HG03025 (cell line): ENCODE results near the gene CLDN16.

Source experiments
- ATAC-seq: cut with Tn5 transposase; IDR thresholded peaks from one replicate; pipeline ENCODE4 v1.9.1; 2021; ENCODE audit warnings: mild to moderate bottlenecking, moderate library complexity; ENCODE audit not compliant: unreplicated experiment, low FRiP score

CLDN16 gene, protein sequence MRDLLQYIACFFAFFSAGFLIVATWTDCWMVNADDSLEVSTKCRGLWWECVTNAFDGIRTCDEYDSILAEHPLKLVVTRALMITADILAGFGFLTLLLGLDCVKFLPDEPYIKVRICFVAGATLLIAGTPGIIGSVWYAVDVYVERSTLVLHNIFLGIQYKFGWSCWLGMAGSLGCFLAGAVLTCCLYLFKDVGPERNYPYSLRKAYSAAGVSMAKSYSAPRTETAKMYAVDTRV

GRCh38 chr3:190387578-190388213, at the start of gene CLDN16:
CLDN16 (plus strand) TSS chr3:190388163; CDS start chr3:190388330, 167 bp downstream.
- no peak for ATAC-seq

DNA sequence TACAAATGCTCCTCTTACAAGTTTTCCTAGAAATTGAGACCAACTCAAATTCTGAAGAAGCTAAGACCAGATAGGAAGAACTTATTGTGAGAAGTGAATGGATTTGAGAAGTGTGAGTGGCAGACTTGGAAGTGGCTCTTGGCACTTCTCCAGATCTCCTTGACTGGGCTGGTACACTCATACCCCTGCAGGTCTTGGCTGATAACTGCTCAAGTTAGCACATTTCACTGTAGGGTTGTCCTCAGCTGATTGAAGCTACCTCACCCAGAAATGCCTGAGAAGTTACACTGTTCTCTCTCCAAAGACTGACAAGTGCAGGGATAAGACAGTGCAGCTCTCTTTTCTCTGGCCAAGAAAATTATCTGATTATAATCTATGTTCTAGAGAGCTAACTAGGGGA, 49.2 kb upstream of the CLDN16 start:
- ATAC-seq, result no peak

DNA sequence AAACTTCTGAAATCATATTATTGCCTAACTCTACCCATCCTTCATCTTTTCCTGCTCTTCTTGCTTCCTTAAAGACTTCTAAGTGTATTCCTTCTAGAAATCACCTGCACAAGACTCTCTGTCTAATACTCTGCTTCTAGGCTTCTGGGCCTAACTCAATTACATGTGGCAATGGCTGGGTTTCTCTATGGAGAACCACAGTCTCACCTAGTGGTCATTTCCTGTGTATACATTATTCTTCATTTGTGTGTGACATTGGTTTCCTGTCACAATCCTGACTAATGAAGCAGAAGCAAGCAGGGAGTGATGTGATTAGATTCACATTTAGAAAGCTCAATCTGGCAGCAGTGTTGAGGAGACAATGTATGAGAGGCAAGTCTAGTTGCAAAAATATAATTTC, 48.8 kb upstream of the CLDN16 start:
- ATAC-seq, result no peak

DNA sequence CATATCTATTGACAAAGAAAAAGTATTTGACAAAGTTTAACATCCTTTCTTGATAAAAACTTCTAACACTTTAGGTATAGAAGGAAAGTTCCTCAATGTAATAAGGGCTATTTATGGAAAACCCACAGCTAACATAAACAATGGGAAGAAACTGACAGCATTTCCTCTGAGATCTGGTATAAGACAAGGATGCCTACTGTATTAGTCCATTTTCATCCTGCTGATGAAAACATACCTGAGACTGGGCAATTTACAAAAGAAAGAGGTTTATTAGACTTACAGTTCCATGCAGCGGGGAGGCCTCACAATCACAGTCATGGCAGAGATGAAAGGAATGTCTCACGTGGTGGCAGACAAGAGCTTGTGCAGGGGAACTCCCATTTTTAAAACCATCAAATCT, 47.9 kb upstream of the CLDN16 start:
- no peak for ATAC-seq

- ATAC-seq, result no peak
Observed at GRCh38 chr3:190345027-190345821, 42.7 kb upstream of the CLDN16 start.

DNA sequence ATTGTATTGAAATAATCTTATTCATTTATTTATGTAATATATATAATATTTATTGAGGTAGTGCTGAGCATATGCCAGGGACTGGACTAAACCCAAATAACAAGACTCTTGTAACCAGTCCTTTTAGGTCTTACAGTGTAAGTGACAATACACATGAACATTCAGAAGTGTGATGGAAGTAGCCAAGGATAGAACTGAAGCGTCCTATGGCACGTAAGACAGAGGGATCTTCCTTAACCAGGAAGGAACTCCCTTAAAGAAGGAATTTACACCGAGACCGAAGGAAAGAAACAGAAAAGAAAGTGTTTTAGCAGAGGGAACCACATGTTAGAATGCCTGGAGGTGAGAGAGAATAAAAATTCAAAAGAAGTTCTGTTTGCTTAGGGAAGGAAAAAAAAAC, 42.1 kb upstream of the CLDN16 start:
- ATAC-seq, result no peak

- no peak for ATAC-seq
Observed at GRCh38 chr3:190346541-190346940, 41.4 kb upstream of the CLDN16 start.

DNA sequence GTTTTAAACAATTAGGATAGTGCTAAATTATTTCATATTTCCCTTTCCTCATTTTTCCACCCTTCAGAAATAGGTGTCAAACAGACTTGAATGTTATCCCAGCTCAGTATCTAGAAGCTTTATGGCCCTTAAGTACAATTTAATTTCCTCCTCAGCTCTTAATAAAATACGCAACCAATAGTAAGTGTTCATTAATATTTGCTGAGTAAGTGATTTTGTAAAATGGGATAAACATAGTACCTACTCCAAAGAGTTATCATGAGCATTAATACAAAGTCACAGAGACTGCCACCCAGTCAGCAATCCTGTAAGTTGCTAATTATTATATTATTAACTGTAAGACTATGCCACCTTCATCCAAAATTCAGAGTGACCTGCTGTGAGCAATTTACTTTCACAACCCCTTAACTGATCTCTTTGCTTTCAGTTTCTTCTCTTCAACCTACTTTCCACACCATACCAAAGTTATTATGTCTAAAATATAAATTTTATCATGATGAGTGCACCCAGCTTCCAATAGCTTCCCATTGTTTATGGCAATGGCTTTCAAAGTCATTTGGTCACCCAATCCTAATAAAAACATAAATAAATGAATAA, 35.0 kb upstream of the CLDN16 start:
- no peak for ATAC-seq

DNA sequence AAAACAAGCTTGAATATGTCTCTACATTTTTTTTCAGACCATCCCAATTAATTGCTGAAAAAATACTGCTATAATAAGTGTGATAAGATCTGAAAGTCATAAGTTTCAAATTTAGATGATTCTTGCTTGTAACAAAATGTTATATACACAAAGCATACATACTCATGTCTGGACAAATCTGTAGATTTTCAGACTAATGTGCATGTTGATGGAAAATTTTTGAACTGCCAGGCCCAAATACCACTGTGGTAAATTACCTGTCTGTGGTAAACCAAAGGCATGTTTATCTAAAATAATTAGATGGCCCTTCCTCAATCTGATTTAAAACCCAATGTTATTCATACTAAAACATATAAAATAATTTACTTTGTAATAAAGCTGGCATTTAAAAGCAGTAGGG, 31.7 kb upstream of the CLDN16 start:
- no peak for ATAC-seq

DNA sequence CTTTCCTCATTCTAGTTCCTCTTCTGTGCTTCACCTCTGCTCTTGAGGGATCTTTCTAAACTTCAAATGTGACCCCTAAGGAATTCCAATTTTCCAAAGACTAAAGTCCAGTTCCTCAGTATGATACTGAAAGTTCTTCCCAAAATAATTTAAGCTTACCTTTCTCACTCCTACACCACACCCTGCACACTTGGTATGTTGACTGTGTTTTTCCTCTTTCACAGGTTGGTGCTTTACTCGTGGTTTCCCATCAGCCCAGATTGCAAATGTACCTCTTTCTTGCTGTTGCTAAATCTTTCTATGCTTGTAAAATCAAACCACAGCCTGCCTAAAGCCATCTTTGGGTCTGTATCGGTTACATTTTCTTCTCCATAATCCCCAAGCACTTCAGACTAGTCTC, 30.5 kb upstream of the CLDN16 start:
- no peak for ATAC-seq

DNA sequence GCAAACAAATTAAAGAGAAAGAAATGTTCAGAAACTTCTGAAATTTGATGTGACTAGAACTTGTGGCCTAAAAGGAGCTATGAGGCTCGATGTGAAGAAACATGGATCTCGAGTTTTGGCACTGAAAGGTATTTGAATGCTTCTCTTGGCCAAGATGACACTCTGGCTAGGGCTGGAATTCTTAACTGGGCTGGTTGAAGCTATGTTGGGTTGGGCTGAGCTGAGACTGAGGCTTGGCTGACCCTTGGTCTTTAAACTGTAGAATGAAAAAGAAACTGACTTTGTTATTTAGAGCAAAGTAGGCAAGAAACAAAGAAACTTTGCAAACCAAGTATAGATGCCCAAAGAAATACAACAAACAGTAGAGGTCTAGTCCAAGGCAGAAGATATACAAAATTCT, 28.1 kb upstream of the CLDN16 start:
- ATAC-seq, result no peak

GRCh38 chr3:190360228-190360627, 27.7 kb upstream of the CLDN16 start:
- ATAC-seq, result no peak

GRCh38 chr3:190361791-190362190, 26.2 kb upstream of the CLDN16 start:
- ATAC-seq, result no peak

GRCh38 chr3:190362258-190362657, 25.7 kb upstream of the CLDN16 start:
- no peak for ATAC-seq

DNA sequence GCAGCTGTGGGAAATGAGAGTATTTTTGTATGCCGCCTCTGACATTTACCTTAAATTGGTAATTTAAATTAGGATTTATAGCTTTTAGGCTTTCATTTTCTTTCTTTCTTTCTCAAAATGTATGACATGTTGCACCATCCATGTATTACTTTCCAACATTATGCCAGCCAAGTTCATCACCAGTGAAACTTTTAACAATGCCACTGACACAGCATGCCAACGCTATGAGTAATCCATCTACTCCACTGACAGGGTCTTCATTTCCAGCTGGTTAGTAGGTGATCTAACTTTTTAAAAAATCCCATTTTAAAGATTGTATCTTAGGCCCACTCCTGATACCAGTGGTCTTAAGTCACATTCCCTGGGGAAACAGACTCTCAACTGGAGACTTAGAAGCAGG, 21.8 kb upstream of the CLDN16 start:
- ATAC-seq, result no peak

GRCh38 chr3:190368881-190369280, 19.1 kb upstream of the CLDN16 start:
- ATAC-seq, result no peak

DNA sequence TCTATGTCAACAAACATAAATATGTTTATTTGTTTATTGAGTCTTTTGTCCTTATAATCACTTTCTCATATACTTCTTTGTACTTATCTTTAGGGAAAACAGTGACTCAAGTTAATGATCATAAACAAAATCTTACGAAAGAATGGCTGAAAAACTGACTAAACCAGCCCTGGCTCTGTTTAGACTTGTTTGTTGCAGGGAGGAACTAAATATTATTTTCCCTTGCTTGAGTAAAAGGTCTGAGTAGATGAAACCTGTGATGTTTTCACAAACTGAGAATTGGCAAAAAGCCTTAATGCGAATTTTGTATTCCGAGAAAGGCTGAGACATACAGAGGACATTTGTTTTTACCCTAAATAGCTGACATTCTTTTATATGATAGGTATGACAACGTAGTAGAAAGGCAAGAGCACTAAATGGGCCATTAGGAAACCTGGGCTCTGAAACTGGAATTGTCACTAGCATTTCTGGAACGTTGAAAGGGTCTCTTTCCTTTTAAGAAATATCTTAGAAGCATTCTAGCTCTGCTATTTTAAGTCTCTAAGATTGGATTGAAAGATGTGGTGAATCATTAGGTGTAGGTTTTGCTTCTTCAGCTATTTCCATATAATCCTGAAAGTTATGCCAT, 18.2 kb upstream of the CLDN16 start:
- no peak for ATAC-seq

DNA sequence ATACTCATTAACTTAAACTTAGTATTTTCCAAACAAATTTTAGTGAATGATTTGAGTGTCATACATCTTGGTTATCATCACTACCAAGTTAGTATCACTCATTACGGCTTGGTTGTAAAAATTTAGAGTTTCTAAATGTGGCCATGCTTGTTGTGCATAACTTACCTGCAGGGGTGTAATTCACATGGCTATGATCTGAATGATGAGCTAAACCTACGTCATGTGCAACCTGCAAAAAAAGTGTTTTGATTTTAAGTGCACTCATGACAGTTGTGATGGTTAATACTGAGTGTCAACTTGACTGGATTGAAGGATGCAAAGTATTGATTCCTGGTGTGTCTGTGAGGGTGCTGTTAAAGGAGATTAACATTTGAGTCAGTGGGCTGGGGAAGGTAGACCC, 17.6 kb upstream of the CLDN16 start:
- ATAC-seq, result no peak

DNA sequence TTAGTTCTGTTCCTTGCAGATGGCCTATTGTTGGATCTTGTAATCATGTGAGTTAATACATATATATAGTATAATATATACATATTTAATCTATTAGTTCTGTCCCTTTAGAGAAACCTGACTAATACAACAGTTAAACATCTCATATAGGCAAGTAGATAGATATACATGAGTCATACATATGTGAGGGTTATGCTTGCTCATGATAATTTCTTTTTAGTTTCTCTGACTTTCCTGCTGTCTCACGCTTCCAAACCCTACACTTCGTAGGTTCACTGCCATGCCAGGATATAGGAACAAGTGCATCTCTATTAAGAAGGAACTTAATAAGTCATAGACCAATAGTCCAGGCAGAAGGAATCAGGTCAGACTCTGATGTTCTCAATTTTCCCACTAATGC, 16.8 kb upstream of the CLDN16 start:
- ATAC-seq, result no peak

GRCh38 chr3:190375246-190375645, 12.7 kb upstream of the CLDN16 start:
- no peak for ATAC-seq

- no peak for ATAC-seq
Observed at GRCh38 chr3:190375671-190376070, 12.3 kb upstream of the CLDN16 start.
